ENCODE results near the gene SLC16A5. TPM values are rescaled to one million over a fixed set of nuclear protein-coding genes. Genes with fewer than 3 reads are reported as not detected.
"Not testable (repeated sequence)": the region's sequence is repeated elsewhere in the genome, so short reads cannot be mapped to it uniquely, and the experiment has no call there.

Gene SLC16A5
- total RNA-seq, 4 donors from 2014 or later: 4.0 to 6.9 (median 5.2) TPM

DNA sequence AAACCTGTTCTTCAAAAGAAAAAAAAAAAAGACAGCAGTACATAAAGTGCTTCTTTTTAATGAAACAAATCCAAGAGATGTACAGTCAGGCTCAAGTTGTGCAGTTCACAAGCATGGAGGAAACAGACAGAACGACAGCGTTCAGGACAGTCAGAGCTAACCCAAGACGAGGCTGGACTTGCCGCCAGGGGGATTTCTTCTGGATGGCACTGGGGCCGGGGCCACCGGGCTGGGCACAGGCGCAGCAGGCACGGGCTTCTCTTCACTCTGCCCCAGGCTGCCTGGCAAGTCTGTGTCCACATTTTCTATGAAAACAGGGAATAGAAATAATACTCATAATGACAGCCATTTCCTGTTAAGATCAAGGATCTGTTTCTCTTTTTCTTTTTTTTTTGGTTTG, 48.2 kb downstream of the SLC16A5 start:
- no peak for TF ChIP-seq CTCF (IDR thresholded peaks at IDR 0.05)
- no peak for TF ChIP-seq POLR2AphosphoS5 (IDR thresholded peaks at IDR 0.05)
- WGBS, 2 donors (ENCODE audit: low coverage in 1 of 2): 93 to 100% methylated on average over 4 to 7 of the region's 8 CpGs
- H3K36me3 ChIP-seq: peaks cover 0 to 12% of the 10 kb centered on the region in 2 donors
- H3K4me3 ChIP-seq: no peak overlapping the region
- no peaks in the 10 kb centered on the region for H3K27me3 ChIP-seq
- H3K9me3 ChIP-seq: no peaks in the 10 kb centered on the region
- no peak for ATAC-seq
- H3K4me1 ChIP-seq: peaks cover 0 to 12% (median 0%) of the 10 kb centered on the region in 3 donors
- H3K27ac ChIP-seq: no peak overlapping the region

GRCh38 chr17:75137762-75138161, 50.0 kb downstream of the SLC16A5 start:
- ATAC-seq, H3K27me3 ChIP-seq, H3K27ac ChIP-seq, H3K9me3 ChIP-seq, H3K4me1 ChIP-seq, H3K4me3 ChIP-seq: not testable (repeated sequence)
- peaks cover 0 to 19% of the 10 kb centered on the region in 2 donors for H3K36me3 ChIP-seq
- WGBS, 2 donors (ENCODE audit: low coverage in 1 of 2): 91% methylated on average over 6 to 8 of the region's 9 CpGs

- TF ChIP-seq POLR2AphosphoS5 (IDR thresholded peaks at IDR 0.05): no peak
- no peak for TF ChIP-seq POLR2A (IDR thresholded peaks at IDR 0.05)
- TF ChIP-seq CTCF (IDR thresholded peaks at IDR 0.05): no peak
- no peak for TF ChIP-seq EP300 (IDR thresholded peaks at IDR 0.05)
- Histone ChIP-seq H3K4me1 (no peaks in the 10 kb centered on the region), H3K36me3 (peaks cover 0 to 19% of the 10 kb centered on the region in 2 donors), H3K4me3 (no peak overlapping the region), H3K9me3 (no peaks in the 10 kb centered on the region), H3K27me3 (no peaks in the 10 kb centered on the region), H3K27ac (no peak overlapping the region)
- ATAC-seq: no peak
- 92 to 100% methylated on average over 4 to 5 of the region's 5 CpGs for WGBS, 2 donors (ENCODE audit: low coverage in 1 of 2)
These were observed 50.8 kb downstream of the SLC16A5 start for GRCh38 chr17:75138519-75138918.

- H3K27ac ChIP-seq: no peak overlapping the region
- 81 to 83% methylated on average over 10 to 13 of the region's 13 CpGs for WGBS, 2 donors (ENCODE audit: low coverage in 1 of 2)
- no peaks in the 10 kb centered on the region for H3K4me1 ChIP-seq
- no peak for ATAC-seq
- no peak for TF ChIP-seq POLR2A (IDR thresholded peaks at IDR 0.05)
- TF ChIP-seq EP300 (IDR thresholded peaks at IDR 0.05): no peak
- TF ChIP-seq POLR2AphosphoS5 (IDR thresholded peaks at IDR 0.05): no peak
- TF ChIP-seq CTCF (IDR thresholded peaks at IDR 0.05): no peak
- H3K36me3 ChIP-seq: peaks cover 0 to 48% of the 10 kb centered on the region in 2 donors
- no peak overlapping the region for H3K4me3 ChIP-seq
- H3K9me3 ChIP-seq: no peaks in the 10 kb centered on the region
- H3K27me3 ChIP-seq: no peaks in the 10 kb centered on the region
These were observed 54.6 kb downstream of the SLC16A5 start for GRCh38 chr17:75142236-75142971.

- Histone ChIP-seq H3K27ac (no peak overlapping the region), H3K27me3 (no peaks in the 10 kb centered on the region), H3K36me3 (peaks cover 0 to 54% of the 10 kb centered on the region in 2 donors), H3K4me3 (no peak overlapping the region), H3K9me3 (no peaks in the 10 kb centered on the region), H3K4me1 (no peaks in the 10 kb centered on the region)
- no peak for ATAC-seq
- 92 to 93% methylated on average over 9 of the region's 11 CpGs for WGBS, 2 donors (ENCODE audit: low coverage in 1 of 2)
- no peak for TF ChIP-seq EP300 (IDR thresholded peaks at IDR 0.05)
- no peak for TF ChIP-seq POLR2AphosphoS5 (IDR thresholded peaks at IDR 0.05)
- TF ChIP-seq POLR2A (IDR thresholded peaks at IDR 0.05): no peak
- TF ChIP-seq CTCF (IDR thresholded peaks at IDR 0.05): no peak
These were observed 57.2 kb downstream of the SLC16A5 start for GRCh38 chr17:75144816-75145512.

Measured in gastroesophageal sphincter (tissue), 4 donors.